Measurements from ENCODE around the gene ZNF486.

- TF ChIP-seq POLR2A (IDR thresholded peaks at IDR 0.05; ENCODE audit: low read length) (no peak), GATA1 (IDR thresholded peaks at IDR 0.05; ENCODE audit: low read depth, low read length) (no peak)
These were observed 673 bp downstream of the ZNF486 start for GRCh38 chr19:20167651-20168122.

Measured in erythroblast (primary cell).